GM23338 (cell line): ENCODE measurements around the gene ABI2.

ENCODE experiments used
- CREB1 ChIP-seq: fragments of 250-450 bp; sonication (Bioruptor Pico); IDR thresholded peaks from 2 replicates; pipeline ENCODE4 v1.5.0; 2020; ENCODE audit warnings: low read depth, mild to moderate bottlenecking, moderate library complexity
- CTCF ChIP-seq, 2 experiments: fragments of 200-600 bp in 1 of 2; sonication (generic) in 1 of 2; conservative IDR thresholded peaks; 2 replicates each; pipeline versions ENCODE4 v1.5.1 to v1.6.1; 2016 to 2017; ENCODE audit warnings: antibody characterized with exemption in 2 of 2, low read depth in 2 of 2, mild to moderate bottlenecking in 2 of 2, moderate library complexity in 1 of 2
- ETS1 ChIP-seq: IDR thresholded peaks from 2 replicates; pipeline ENCODE4 v1.6.1; 2016; ENCODE audit warnings: antibody characterized with exemption
- EZH2 ChIP-seq: fragments of 200-600 bp; sonication (generic); IDR thresholded peaks from one replicate; pipeline ENCODE4 v1.8.0; 2017; ENCODE audit warnings: antibody characterized with exemption, mild to moderate bottlenecking, low read depth; ENCODE audit not compliant: unreplicated experiment
- EZH2phosphoT487 ChIP-seq: fragments of 200-600 bp; sonication (generic); IDR thresholded peaks from one replicate; pipeline ENCODE4 v1.8.1; 2018; ENCODE audit warnings: antibody characterized with exemption; ENCODE audit not compliant: unreplicated experiment
- JUNB ChIP-seq: IDR thresholded peaks from one replicate; pipeline ENCODE4 v1.6.1; 2016; ENCODE audit warnings: antibody characterized with exemption; ENCODE audit not compliant: unreplicated experiment
- NANOG ChIP-seq: IDR thresholded peaks from 2 replicates; pipeline ENCODE4 v1.6.1; 2016; ENCODE audit warnings: antibody characterized with exemption, borderline replicate concordance
- POLR2AphosphoS5 ChIP-seq: IDR thresholded peaks from 2 replicates; pipeline ENCODE4 v1.6.1; 2016; ENCODE audit warnings: antibody characterized with exemption, low read depth
- ZNF331 ChIP-seq: fragments of 250-450 bp; sonication (Bioruptor Pico); IDR thresholded peaks from 2 replicates; pipeline ENCODE4 v1.5.0; 2020; ENCODE audit warnings: low read depth, mild to moderate bottlenecking, moderate library complexity
- TF ChIP-seq, protein P1 (sequence below): IDR thresholded peaks from one replicate; pipeline ENCODE4 v1.6.1; 2018; ENCODE audit warnings: antibody characterized with exemption; ENCODE audit not compliant: unreplicated experiment
- TF ChIP-seq, protein P2 (sequence below): fragments of 250-450 bp; sonication (Bioruptor Pico); IDR thresholded peaks from 2 replicates; pipeline ENCODE4 v1.5.0; 2020; ENCODE audit warnings: mild to moderate bottlenecking, moderate library complexity

DNA sequence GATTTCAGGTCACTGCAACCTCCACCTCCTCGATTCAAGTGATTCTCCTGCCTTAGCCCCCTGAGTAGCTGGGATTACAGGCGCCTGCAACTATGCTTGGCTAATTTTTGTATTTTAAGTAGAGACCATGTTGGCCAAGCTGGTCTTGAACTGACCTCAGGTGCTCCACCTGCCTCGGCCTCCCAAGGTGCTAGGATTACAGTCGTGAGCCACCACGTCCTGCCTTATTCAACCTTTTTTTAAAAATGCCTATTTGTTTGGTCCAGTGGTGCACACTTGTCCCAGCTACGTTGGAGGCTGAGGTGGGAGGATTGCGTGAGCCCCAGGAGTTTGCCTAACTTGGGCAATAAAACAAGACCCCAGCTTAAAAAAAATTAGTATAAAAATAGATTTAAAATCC, 46.1 kb upstream of the ABI2 start:
- TF ChIP-seq CTCF (conservative IDR thresholded peaks at IDR 0.05; ENCODE audit: low read depth in 2 of 2) (no peak), POLR2AphosphoS5 (no peak), EZH2 (no peak), ETS1 (no peak), JUNB (no peak), EZH2phosphoT487 (no peak), CREB1 (no peak), ZNF331 (CRISPR knock-in tag) (no peak), NANOG (no peak)
- TF ChIP-seq, protein P1, sequence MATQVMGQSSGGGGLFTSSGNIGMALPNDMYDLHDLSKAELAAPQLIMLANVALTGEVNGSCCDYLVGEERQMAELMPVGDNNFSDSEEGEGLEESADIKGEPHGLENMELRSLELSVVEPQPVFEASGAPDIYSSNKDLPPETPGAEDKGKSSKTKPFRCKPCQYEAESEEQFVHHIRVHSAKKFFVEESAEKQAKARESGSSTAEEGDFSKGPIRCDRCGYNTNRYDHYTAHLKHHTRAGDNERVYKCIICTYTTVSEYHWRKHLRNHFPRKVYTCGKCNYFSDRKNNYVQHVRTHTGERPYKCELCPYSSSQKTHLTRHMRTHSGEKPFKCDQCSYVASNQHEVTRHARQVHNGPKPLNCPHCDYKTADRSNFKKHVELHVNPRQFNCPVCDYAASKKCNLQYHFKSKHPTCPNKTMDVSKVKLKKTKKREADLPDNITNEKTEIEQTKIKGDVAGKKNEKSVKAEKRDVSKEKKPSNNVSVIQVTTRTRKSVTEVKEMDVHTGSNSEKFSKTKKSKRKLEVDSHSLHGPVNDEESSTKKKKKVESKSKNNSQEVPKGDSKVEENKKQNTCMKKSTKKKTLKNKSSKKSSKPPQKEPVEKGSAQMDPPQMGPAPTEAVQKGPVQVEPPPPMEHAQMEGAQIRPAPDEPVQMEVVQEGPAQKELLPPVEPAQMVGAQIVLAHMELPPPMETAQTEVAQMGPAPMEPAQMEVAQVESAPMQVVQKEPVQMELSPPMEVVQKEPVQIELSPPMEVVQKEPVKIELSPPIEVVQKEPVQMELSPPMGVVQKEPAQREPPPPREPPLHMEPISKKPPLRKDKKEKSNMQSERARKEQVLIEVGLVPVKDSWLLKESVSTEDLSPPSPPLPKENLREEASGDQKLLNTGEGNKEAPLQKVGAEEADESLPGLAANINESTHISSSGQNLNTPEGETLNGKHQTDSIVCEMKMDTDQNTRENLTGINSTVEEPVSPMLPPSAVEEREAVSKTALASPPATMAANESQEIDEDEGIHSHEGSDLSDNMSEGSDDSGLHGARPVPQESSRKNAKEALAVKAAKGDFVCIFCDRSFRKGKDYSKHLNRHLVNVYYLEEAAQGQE = no peak
- TF ChIP-seq, protein P2, sequence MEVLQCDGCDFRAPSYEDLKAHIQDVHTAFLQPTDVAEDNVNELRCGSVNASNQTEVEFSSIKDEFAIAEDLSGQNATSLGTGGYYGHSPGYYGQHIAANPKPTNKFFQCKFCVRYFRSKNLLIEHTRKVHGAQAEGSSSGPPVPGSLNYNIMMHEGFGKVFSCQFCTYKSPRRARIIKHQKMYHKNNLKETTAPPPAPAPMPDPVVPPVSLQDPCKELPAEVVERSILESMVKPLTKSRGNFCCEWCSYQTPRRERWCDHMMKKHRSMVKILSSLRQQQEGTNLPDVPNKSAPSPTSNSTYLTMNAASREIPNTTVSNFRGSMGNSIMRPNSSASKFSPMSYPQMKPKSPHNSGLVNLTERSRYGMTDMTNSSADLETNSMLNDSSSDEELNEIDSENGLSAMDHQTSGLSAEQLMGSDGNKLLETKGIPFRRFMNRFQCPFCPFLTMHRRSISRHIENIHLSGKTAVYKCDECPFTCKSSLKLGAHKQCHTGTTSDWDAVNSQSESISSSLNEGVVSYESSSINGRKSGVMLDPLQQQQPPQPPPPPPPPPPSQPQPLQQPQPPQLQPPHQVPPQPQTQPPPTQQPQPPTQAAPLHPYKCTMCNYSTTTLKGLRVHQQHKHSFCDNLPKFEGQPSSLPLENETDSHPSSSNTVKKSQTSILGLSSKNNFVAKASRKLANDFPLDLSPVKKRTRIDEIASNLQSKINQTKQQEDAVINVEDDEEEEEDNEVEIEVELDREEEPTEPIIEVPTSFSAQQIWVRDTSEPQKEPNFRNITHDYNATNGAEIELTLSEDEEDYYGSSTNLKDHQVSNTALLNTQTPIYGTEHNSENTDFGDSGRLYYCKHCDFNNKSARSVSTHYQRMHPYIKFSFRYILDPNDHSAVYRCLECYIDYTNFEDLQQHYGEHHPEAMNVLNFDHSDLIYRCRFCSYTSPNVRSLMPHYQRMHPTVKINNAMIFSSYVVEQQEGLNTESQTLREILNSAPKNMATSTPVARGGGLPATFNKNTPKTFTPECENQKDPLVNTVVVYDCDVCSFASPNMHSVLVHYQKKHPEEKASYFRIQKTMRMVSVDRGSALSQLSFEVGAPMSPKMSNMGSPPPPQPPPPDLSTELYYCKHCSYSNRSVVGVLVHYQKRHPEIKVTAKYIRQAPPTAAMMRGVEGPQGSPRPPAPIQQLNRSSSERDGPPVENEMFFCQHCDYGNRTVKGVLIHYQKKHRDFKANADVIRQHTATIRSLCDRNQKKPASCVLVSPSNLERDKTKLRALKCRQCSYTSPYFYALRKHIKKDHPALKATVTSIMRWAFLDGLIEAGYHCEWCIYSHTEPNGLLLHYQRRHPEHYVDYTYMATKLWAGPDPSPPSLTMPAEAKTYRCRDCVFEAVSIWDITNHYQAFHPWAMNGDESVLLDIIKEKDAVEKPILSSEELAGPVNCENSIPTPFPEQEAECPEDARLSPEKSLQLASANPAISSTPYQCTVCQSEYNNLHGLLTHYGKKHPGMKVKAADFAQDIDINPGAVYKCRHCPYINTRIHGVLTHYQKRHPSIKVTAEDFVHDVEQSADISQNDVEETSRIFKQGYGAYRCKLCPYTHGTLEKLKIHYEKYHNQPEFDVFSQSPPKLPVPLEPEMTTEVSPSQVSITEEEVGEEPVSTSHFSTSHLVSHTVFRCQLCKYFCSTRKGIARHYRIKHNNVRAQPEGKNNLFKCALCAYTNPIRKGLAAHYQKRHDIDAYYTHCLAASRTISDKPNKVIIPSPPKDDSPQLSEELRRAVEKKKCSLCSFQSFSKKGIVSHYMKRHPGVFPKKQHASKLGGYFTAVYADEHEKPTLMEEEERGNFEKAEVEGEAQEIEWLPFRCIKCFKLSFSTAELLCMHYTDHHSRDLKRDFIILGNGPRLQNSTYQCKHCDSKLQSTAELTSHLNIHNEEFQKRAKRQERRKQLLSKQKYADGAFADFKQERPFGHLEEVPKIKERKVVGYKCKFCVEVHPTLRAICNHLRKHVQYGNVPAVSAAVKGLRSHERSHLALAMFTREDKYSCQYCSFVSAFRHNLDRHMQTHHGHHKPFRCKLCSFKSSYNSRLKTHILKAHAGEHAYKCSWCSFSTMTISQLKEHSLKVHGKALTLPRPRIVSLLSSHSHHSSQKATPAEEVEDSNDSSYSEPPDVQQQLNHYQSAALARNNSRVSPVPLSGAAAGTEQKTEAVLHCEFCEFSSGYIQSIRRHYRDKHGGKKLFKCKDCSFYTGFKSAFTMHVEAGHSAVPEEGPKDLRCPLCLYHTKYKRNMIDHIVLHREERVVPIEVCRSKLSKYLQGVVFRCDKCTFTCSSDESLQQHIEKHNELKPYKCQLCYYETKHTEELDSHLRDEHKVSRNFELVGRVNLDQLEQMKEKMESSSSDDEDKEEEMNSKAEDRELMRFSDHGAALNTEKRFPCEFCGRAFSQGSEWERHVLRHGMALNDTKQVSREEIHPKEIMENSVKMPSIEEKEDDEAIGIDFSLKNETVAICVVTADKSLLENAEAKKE (CRISPR knock-in tag) = no peak
